Urinary bladder (tissue), 4 donors: ENCODE measurements around the gene NDC80. TPM values are rescaled to one million over a fixed set of nuclear protein-coding genes. Genes with fewer than 3 reads are reported as not detected.
"Not testable (repeated sequence)": the region's sequence is repeated elsewhere in the genome, so short reads cannot be mapped to it uniquely, and the experiment has no call there.

Source experiments
- DNase-seq: peaks from one replicate; pipeline ENCODE4 v3.0.0-alpha.2; 2015; ENCODE audit errors: extremely low spot score
- H3K27ac ChIP-seq: one replicate; pipeline ENCODE4 v1.5.1; 2013; ENCODE audit warnings: low read depth, mild to moderate bottlenecking, moderate library complexity
- H3K36me3 ChIP-seq: one replicate; pipeline ENCODE4 v1.6.1; 2013; ENCODE audit warnings: mild to moderate bottlenecking, moderate library complexity; ENCODE audit not compliant: insufficient read depth
- H3K4me1 ChIP-seq: one replicate; pipeline ENCODE4 v1.6.1; 2013; ENCODE audit warnings: mild to moderate bottlenecking, moderate library complexity; ENCODE audit not compliant: insufficient read depth
- H3K4me3 ChIP-seq: one replicate; pipeline ENCODE4 v1.5.1; 2013; ENCODE audit warnings: low read depth, low read length
- WGBS: extraction: QIAGEN DNeasy Blood & Tissue Kit; methylation state at CpG from one replicate; pipeline ENCODE4 v1.1.7; 2013; 5-methylcytosine and 5-hydroxymethylcytosine counted together
- polyA plus RNA-seq: library from polyadenylated mRNA; stranded (reverse); fragments of 200-250 nt; gene quantifications from one replicate; pipeline ENCODE4 v1.2.3, GENCODE V29; 2013
- total RNA-seq: library from RNA; depleted of rRNA; stranded (reverse); fragments of >200 nt; gene quantifications from one replicate; pipeline ENCODE4 v1.2.3, GENCODE V29; 2014
- donor health status: healthy with polysubstance abuse.
- donor health status: healthy.

NDC80 gene
- total and polyA plus RNA-seq, 2 donors: 0.77 to 33.0 TPM

- Histone ChIP-seq H3K4me3 (no peak overlapping the region), H3K36me3 (no peaks in the 10 kb centered on the region), H3K27ac (no peak overlapping the region), H3K4me1 (peaks cover 1% of the 10 kb centered on the region)
- no peak for DNase-seq
- WGBS: 85% methylated on average over 4 of the region's 4 CpGs
Measured at GRCh38 chr18:2540575-2540974, 30.8 kb upstream of the NDC80 start.

GRCh38 chr18:2541925-2542563 lies 29.3 kb upstream of the NDC80 start:
- not testable (repeated sequence) for H3K36me3 ChIP-seq, DNase-seq, H3K4me1 ChIP-seq, H3K27ac ChIP-seq, H3K4me3 ChIP-seq
- WGBS: no CpG with 5 or more reads among the region's 3 CpGs

GRCh38 chr18:2545155-2545554 lies 26.2 kb upstream of the NDC80 start:
- no peak overlapping the region for H3K27ac ChIP-seq
- no peak overlapping the region for H3K4me3 ChIP-seq
- DNase-seq: no peak
- 77% methylated on average over 2 of the region's 2 CpGs for WGBS
- no peaks in the 10 kb centered on the region for H3K4me1 ChIP-seq
- H3K36me3 ChIP-seq: no peaks in the 10 kb centered on the region

GRCh38 chr18:2547477-2548087 lies 23.8 kb upstream of the NDC80 start:
- H3K4me1 ChIP-seq: no peaks in the 10 kb centered on the region
- no peak overlapping the region for H3K4me3 ChIP-seq
- 54% methylated on average over 4 of the region's 4 CpGs for WGBS
- H3K36me3 ChIP-seq: no peaks in the 10 kb centered on the region
- no peak for DNase-seq
- no peak overlapping the region for H3K27ac ChIP-seq

- no peak overlapping the region for H3K4me3 ChIP-seq
- DNase-seq: no peak
- H3K27ac ChIP-seq: no peak overlapping the region
- WGBS: 98% methylated on average over 2 of the region's 2 CpGs
- no peaks in the 10 kb centered on the region for H3K36me3 ChIP-seq
- no peaks in the 10 kb centered on the region for H3K4me1 ChIP-seq
Measured at GRCh38 chr18:2549462-2549861, 21.9 kb upstream of the NDC80 start.

- Histone ChIP-seq H3K36me3 (no peaks in the 10 kb centered on the region), H3K4me3 (no peak overlapping the region), H3K4me1 (no peaks in the 10 kb centered on the region), H3K27ac (no peak overlapping the region)
- 78% methylated on average over 3 of the region's 3 CpGs for WGBS
- DNase-seq: no peak
Measured at GRCh38 chr18:2551425-2551824, 19.9 kb upstream of the NDC80 start.

- no peak for DNase-seq
- 68% methylated on average over 4 of the region's 4 CpGs for WGBS
- Histone ChIP-seq H3K27ac (no peak overlapping the region), H3K4me3 (no peak overlapping the region), H3K4me1 (no peaks in the 10 kb centered on the region), H3K36me3 (no peaks in the 10 kb centered on the region)
Measured at GRCh38 chr18:2554696-2555095, 16.7 kb upstream of the NDC80 start.

GRCh38 chr18:2555895-2556294 lies 15.5 kb upstream of the NDC80 start:
- no peak overlapping the region for H3K27ac ChIP-seq
- no peaks in the 10 kb centered on the region for H3K36me3 ChIP-seq
- H3K4me1 ChIP-seq: no peaks in the 10 kb centered on the region
- DNase-seq: no peak
- no peak overlapping the region for H3K4me3 ChIP-seq
- WGBS: 80% methylated on average over 4 of the region's 4 CpGs

GRCh38 chr18:2557536-2557935 lies 13.8 kb upstream of the NDC80 start:
- no peak for DNase-seq
- H3K27ac ChIP-seq: no peak overlapping the region
- no peaks in the 10 kb centered on the region for H3K36me3 ChIP-seq
- WGBS: 0% methylated on average over 1 of the region's 1 CpG
- no peak overlapping the region for H3K4me3 ChIP-seq
- H3K4me1 ChIP-seq: no peaks in the 10 kb centered on the region

GRCh38 chr18:2559249-2559648 lies 12.1 kb upstream of the NDC80 start:
- no peak overlapping the region for H3K27ac ChIP-seq
- DNase-seq: no peak
- no peaks in the 10 kb centered on the region for H3K36me3 ChIP-seq
- WGBS: 92% methylated on average over 1 of the region's 1 CpG
- no peak overlapping the region for H3K4me3 ChIP-seq
- no peaks in the 10 kb centered on the region for H3K4me1 ChIP-seq

GRCh38 chr18:2564373-2564772 lies 7.0 kb upstream of the NDC80 start:
- 93% methylated on average over 1 of the region's 1 CpG for WGBS
- Histone ChIP-seq H3K36me3 (no peaks in the 10 kb centered on the region), H3K27ac (no peak overlapping the region), H3K4me1 (peaks cover under 1% of the 10 kb centered on the region), H3K4me3 (no peak overlapping the region)
- no peak for DNase-seq

- Histone ChIP-seq H3K27ac (no peak overlapping the region), H3K36me3 (no peaks in the 10 kb centered on the region), H3K4me1 (peaks cover 2% of the 10 kb centered on the region), H3K4me3 (no peak overlapping the region)
- no peak for DNase-seq
- 79% methylated on average over 6 of the region's 6 CpGs for WGBS
Measured at GRCh38 chr18:2568129-2568528, 3.2 kb upstream of the NDC80 start.

- no peaks in the 10 kb centered on the region for H3K36me3 ChIP-seq
- no peak overlapping the region for H3K4me3 ChIP-seq
- no peak overlapping the region for H3K27ac ChIP-seq
- peaks cover 2% of the 10 kb centered on the region for H3K4me1 ChIP-seq
- WGBS: 91% methylated on average over 3 of the region's 3 CpGs
- DNase-seq: no peak
Measured at GRCh38 chr18:2568605-2569004, 2.8 kb upstream of the NDC80 start.

- H3K4me1 ChIP-seq: peaks cover 2% of the 10 kb centered on the region
- H3K4me3 ChIP-seq: no peak overlapping the region
- no peak overlapping the region for H3K27ac ChIP-seq
- DNase-seq: no peak
- WGBS: 85% methylated on average over 10 of the region's 10 CpGs
- no peaks in the 10 kb centered on the region for H3K36me3 ChIP-seq
Measured at GRCh38 chr18:2569338-2570207, 1.8 kb upstream of the NDC80 start.
